Fibroblast of skin of right quadriceps (primary cell): Measurements from ENCODE around the gene GRB10.

Experiments
- DNase-seq: peaks from one replicate; pipeline ENCODE4 v3.0.0-alpha.2; 2013

The GRB10 gene

DNA sequence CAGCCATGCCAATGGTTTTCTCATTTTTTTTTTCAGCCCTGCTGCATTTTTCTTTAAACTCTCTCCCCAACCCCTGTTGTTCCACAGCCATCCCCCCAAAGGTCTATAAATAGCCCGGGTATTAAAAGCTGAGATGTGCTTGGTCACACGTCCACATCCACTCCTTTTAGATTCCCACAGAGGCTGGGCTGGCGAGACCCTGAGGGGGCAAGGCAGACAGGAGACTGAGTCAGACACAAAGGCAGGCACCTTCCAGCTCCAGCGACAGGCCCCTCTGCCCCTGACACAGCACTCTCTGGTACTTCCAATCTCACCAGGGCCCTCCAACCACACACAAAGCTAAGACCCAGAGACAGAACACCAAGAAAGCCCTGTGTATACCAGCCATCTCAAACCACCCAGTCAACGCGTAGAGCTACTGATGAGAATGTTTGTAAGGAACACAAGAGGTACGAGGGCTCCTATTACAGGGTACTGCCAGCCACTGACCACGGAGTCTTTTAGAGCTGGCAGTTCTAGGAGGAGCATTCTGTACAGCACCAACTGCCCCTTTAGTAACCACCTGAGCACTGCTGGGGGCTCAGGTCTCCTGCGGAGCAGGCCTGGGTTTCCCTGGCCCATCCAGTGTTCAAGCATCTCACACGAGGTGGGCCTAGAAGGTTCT, 153.3 kb downstream of the GRB10 start:
- DNase-seq: peak; percentile 11

- DNase-seq: no peak
Measured at GRCh38 chr7:50628434-50629084, 154.1 kb downstream of the GRB10 start.

GRCh38 chr7:50627824-50628361, 154.8 kb downstream of the GRB10 start:
- DNase-seq: no peak

DNA sequence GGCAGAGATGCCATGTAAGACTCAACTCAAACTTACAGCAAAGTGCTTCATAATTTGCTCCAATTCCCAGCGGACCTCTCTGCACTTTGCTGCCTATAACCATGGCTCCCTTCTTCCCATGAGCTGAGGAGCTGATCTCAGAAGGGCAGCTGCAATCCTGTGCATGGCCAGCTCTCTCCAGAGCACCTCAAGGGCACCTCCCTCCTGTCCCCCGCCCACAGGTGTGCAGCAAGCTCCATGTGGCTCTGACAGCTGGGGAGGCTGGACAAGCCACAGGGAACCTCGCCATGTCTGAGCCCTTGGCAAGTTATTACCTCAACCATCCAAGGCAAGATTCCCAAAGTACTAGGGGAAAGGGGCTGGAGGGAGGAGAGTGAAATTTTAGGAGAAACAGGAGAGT, 156.4 kb downstream of the GRB10 start:
- DNase-seq: no peak

GRCh38 chr7:50625360-50625759, 157.3 kb downstream of the GRB10 start:
- DNase-seq: no peak

GRCh38 chr7:50622821-50623220, 159.9 kb downstream of the GRB10 start:
- no peak for DNase-seq

GRCh38 chr7:50621973-50622490, 160.7 kb downstream of the GRB10 start:
- DNase-seq: no peak

- no peak for DNase-seq
Measured at GRCh38 chr7:50621206-50621605, 161.5 kb downstream of the GRB10 start.

DNA sequence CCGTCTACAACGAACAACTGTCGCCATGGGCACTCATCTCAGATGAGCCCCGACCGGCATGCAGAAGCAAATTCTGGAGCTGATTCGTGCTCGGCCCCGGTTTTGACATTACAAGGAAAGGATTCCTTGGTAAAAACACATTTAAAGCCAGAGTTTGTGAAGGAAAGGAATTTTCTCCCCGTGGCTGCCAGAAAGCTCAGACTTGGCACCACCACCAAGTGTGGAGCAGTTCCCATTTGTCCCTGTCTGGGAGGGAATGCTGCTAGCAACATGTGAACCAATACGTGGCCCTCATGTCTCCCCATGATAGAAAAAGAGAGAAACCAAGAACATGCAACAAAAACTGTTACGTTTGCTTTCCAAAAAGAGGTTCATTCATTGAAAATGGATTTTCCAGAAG, 162.3 kb downstream of the GRB10 start:
- DNase-seq: no peak

DNA sequence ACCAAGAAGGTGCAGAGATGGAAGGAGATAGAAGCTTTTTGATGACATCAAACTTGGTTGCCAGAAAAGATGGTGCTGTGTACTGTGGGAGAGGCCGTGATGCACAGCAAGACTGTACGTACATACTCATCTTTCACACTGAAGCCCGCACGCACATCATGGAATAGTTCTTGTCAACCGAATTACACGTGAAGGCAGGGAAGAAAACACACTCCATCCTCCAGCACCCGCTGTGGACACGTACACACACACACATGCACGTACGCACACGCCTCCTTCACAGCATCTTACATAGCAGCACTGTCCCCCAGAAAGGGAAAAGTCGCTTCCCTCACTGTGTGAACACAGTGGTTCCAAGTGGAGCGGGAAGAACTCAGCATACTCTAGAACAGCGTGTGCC, 163.0 kb downstream of the GRB10 start:
- no peak for DNase-seq

DNA sequence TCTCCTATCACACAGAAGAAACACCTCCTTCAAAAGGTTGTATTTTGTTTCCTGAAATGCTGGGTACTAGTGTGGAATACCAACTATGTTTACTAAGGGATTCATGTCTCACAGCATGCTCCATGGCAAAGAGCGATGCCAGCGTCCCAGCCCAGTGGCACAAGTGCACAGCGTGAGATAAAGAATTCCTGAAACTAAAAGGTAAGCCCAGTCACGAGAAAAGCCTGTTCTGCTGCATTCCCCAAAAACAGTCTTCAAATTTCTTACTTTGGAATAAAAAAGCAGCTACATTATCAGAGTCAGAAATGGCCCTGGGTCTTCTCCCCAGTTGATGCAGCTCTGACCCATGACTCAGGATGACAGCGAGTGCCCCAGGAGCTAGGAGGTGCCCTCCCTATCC, 164.4 kb downstream of the GRB10 start:
- DNase-seq: no peak

GRCh38 chr7:50615519-50616080, 167.1 kb downstream of the GRB10 start:
- no peak for DNase-seq

GRCh38 chr7:50614721-50615518, 167.8 kb downstream of the GRB10 start:
- no peak for DNase-seq

- DNase-seq: no peak
Measured at GRCh38 chr7:50613473-50613872, 169.2 kb downstream of the GRB10 start.

GRCh38 chr7:50612704-50613103, 170.0 kb downstream of the GRB10 start:
- DNase-seq: no peak

DNA sequence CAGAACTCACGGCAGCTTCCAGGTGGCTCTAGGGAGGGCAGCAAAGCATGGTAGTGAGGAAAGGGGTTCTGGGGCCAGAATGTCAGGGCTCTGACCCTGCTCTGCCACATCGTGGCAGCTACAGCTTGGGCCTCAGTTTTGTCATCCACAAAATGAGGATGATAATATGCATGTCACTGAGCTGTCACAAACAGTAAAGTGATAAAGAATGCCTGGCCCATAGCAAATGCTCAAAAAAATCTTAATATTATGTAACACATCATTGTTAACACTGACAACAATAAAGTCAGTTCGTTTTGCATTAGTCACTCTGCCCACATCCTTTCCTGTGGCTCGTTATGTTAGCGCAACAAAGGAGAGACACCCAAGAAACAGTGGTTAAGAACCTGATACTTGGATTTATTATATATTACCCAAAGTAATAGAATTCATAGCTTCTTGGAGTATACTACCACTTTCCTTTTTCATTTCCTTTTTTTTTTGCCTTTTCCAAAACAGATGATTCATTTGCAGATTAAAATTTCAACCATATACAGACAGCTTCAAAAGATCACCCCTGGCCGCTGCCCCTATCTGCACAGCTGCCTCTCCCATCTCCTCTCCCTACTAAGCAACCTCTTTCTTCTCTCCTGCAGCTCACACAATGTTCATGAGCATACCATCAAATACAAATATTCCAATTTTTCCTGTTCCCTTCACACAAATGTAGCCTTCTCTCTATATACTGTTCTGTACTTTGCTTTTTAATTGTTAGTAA, 172.0 kb downstream of the GRB10 start:
- DNase-seq: peak; percentile 56

DNA sequence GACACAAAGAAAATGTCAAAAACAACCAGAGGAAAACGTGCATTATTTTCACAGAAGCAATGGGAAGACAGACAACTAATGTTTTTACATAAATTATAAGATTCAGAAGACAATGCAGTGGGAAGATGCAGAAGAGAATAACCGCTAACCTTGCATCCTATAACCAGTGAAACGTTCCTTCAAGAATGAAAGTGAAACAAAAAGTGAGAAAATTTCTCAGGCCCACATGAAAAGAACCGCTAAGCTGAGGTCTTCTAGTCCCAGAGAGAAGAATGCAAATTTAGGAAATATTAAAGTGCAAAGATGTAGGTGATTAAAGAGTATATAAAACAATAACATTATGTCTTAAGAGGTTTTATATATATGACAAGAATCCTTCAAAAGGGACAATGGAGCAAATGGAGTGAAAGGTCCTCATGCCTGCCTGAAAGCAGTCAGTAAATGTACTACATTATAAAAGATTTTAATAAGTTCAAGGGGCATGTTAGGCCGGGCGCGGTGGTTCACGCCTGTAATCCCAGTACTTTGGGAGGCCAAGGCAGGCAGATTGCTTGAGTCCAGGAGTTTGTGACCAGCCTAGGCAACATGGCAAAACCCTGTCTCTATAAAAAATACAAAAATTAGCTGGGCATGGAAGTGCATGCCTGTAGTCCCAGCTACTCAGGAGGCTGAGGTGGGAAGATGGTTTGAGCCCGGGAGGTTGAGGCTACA, 174.3 kb downstream of the GRB10 start:
- DNase-seq: no peak

- no peak for DNase-seq
Measured at GRCh38 chr7:50607524-50608125, 175.1 kb downstream of the GRB10 start.

DNA sequence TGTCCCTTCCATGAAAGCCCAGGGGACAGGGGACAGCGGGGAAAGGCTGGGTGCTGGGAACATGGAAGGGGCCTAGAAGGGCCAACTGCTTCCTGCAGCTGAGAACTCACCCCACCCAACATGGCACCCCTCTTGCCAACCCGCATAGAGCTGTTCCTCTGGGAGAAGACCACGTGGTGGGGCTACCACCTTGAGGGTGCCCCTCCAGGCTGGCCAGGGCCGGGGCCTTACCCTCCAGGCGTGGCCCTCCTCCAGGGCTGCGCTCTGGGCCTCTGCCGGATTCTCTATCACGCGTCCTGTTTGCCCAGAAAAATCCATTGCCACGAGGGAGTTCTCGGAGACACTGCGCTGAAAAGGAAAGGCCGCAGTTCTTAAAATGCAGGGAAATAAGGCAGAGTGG, 177.6 kb downstream of the GRB10 start:
- no peak for DNase-seq

- no peak for DNase-seq
Measured at GRCh38 chr7:50603287-50603686, 179.4 kb downstream of the GRB10 start.

DNA sequence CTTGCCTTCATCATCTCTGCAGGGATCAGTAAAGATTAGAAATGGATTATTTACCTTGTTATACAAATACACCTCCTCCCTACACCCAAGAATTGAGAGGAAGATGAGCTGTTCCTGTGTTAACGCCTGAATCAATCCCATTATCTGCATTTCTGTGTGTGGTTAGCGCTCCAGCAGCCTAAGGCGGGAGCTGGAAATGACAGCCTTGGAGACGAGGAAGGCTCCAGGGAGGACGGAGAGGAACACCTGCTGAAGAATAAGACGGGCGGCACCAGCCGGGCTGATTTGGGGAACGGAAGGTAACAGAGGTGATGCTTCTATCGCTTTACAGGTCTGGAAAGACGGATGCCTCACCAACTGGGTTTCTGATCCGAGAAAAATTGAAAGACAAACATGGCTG, 183.3 kb downstream of the GRB10 start:
- DNase-seq: no peak
